ENCODE measurements around the gene HS3ST1. TPM values are rescaled to one million over a fixed set of nuclear protein-coding genes. Genes with fewer than 3 reads are reported as not detected.

HS3ST1 gene
- total RNA-seq, 2 donors from 2014 or later, result 3.9 to 5.4 TPM

- intact Hi-C loops (cut with DNase I), result no loop called here
- DNase-seq (ENCODE audit: low spot score), result no peak
Measured at GRCh38 chr4:11348449-11349088, 80.1 kb downstream of the HS3ST1 start.

GRCh38 chr4:11344916-11345315 lies 83.8 kb downstream of the HS3ST1 start:
- DNase-seq (ENCODE audit: low spot score), result no peak
- intact Hi-C loops (cut with DNase I), result no loop called here

- DNase-seq (ENCODE audit: low spot score), result no peak
- intact Hi-C loops (cut with DNase I), result no loop called here
Measured at GRCh38 chr4:11343536-11343935, 85.2 kb downstream of the HS3ST1 start.

Small RNA genes lying within 50 kb of the gene (microRNA-seq; reads per million reads assigned to microRNA genes)
- 0 reads per million in 2 donors for gene MIR572 (ENCODE audit: borderline microRNAs expressed in 2 of 2)

Data from posterior vena cava (tissue), 2 donors.